CD4-positive, alpha-beta T cell treated with Interleukin-10 for 1 hour (primary cell): ENCODE results near the gene MRPL32.
A peak's percentile ranks its signal among the peaks of the same experiment; 100 is the strongest.
"Not testable (repeated sequence)": the region's sequence is repeated elsewhere in the genome, so short reads cannot be mapped to it uniquely, and the experiment has no call there.

Source experiments
- DNase-seq: peaks from one replicate; pipeline ENCODE4 v3.0.0-alpha.2; 2020

The MRPL32 gene

GRCh38 chr7:42931834-42932651 is at the start of gene MRPL32, which contains the start of gene PSMA2:
TSS of gene MRPL32 (plus strand) at chr7:42932376. CDS start at chr7:42932387, 11 bp downstream.
TSS of gene PSMA2 (minus strand) at chr7:42932174. CDS start at chr7:42932158, 16 bp downstream.
- DNase-seq = peak; percentile 97

DNA sequence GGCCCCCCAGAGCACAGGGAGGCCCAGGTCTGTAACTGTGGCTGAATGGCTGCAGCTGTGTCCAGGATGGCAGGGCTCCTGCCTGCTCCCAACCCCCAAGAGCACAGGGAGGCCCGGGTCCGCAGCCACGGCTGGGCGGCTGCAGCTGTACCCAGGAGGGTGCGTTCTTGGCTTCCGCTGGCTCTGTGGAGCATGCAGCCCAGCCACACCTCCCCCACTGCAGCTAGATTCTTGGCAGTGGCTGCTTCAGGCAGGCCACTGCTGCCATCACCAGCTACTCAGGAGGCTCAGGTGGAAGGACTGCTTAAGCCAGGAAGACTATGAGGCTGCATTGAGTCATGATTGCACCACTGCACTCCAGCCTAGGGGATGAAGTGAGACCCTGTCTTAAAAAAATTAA is 48.2 kb upstream of the MRPL32 start:
- no peak for DNase-seq

DNA sequence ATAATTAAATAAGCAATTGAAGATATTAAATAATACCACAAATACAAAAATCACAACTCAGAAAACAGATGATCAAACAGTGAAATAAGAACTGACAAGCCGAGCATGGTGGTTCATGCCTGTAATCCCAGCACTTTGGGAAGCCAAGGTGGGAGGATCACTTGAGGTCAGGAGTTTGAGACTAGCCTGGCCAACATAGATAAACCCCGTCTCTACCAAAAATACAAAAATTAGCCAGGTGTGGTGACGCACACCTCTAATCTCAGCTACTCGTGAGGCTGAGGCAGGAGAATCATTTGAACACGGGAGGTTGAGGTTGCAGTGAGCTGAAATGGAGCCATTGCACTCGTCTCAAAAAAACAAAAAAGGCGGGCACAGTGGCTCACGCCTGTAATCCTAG is 47.0 kb upstream of the MRPL32 start:
- not testable (repeated sequence) for DNase-seq

DNA sequence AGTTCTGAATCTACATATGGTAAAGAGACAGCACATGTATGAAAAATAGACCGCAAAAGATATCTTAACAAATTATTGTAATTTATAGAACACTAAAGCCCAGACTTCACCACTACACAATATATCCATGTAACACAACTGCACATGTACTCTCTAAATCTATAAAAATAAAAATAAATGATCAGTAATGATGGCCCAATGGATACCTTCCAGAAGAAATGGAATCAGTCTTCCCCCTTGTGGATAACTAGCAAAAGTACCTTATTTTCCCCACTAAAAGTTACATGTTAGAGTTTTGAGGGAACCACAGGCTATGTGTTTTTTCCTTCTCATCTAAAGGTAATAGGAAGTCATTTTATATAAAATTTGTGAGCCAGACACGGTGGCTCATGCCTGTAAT is 46.0 kb upstream of the MRPL32 start:
- DNase-seq = no peak

GRCh38 chr7:42886893-42887505 is 45.2 kb upstream of the MRPL32 start:
- no peak for DNase-seq

DNA sequence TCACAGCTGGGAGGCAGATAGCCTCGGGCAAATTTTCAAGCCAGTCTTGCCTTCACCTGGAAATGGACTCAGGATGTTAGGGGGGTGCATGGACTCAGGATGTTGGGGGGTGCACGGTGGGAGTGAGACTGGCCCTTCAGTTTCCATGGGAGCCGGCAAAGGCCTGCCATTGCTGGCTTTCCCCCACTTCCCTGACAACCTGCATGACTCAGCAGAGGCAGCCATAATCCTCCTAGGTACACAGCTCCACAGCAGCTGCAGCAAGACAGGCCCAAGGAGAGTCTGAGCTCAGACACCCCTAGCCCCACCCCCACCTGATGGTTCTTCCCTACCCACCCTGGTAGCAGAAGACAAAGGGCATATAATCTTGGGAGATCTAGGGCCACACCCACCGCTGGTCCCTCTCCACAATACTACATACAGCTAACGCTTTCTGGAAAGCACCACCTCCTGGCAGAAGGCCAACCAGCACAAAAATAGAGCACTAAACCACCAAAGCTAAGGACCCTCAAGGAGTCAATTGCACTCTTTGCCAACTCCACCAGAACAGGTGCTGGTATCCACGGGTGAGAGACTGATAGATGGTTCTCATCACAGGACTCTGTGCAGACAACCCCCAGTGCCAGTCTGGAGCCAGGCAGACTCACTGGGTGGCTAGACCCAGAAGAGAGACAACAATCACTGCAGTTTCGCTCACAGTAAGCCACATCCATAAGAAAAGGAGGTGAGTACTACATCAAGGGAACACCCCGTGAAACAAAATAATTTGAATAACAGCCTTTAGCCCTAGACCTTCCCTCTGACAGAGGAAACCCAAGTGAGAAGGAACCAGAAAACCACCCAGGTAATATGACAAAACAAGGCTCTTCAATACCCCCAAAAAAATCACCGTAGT is 38.6 kb upstream of the MRPL32 start:
- DNase-seq = no peak

GRCh38 chr7:42900842-42901241 is 31.3 kb upstream of the MRPL32 start:
- no peak for DNase-seq

GRCh38 chr7:42902331-42902730 is 29.8 kb upstream of the MRPL32 start:
- DNase-seq = no peak

DNA sequence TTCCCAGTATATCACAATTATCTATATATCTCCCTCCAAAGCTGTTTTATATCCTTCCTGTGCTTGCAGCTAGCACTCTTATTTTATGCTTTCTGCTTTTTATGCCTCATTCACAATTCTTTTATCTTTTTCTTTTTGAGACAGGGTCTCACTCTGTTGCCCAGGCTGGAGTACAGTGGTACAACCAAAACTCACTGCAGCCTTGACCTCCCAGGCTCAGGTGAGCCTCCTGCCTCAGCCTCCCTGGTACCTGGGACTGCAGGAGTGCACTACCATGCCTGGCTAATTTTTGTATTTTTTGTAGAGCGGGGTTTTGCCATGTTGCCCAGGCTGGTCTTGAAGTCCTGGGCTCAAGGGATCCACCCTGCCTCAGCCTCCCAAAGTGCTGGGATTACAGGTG is 26.0 kb upstream of the MRPL32 start:
- no peak for DNase-seq

GRCh38 chr7:42907316-42907715 is 24.9 kb upstream of the MRPL32 start:
- no peak for DNase-seq

- no peak for DNase-seq
These were observed 21.9 kb upstream of the MRPL32 start for GRCh38 chr7:42910306-42910705.

DNA sequence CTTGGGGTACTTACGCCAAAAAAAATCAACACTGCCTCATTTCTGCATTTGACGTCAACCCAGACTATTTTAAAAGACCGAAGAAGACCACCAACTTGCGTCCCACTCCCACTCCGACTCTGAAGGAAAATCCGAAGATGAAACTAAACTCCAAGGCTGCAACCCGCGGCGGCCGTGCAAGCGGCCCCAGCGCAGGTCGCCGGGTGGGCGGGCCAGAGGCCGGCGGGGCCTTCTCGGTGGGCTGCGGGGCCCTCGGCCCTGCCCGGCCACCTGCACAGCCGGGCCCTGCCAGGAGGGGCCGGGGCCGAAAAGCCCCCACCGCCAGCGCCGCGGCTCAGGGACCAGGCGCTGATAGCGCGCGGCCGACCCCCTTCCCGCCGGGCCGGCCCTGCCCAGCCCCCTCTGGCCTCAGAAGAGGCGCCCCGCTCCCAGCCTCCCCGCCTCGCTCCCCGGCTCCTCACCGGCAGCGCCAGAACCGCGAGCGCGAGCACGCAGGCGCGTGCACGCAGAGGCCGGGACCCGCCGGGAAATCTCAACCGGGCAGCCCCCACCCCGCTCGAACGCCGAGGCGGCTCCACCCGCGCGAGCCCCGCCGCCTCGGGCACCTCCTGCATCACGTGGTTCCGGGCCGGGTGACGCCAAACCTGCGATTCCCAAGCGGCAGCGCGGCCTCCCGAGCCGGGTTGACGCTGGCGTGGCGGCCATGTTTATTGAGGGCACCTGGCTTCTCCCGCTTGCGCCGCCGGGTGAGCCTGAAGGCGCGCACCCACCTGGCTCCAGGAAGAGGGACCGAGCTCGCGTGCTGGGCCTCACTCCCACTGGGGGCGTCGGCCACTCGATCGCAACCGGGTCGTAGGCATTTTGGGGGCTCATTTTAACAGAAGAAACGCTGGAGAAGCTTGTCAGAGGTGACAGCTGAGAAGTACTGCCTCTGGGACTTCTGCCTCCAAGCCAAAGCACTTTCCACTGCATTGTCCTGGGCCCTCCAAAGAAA is 20.4 kb upstream of the MRPL32 start, which contains the start of gene C7orf25:
Gene C7orf25, minus strand, starts transcription at position 617 of the 994 bp plus-strand sequence. CDS start 1,170 bp downstream, outside the sequence.
- DNase-seq = peak; percentile 95

DNA sequence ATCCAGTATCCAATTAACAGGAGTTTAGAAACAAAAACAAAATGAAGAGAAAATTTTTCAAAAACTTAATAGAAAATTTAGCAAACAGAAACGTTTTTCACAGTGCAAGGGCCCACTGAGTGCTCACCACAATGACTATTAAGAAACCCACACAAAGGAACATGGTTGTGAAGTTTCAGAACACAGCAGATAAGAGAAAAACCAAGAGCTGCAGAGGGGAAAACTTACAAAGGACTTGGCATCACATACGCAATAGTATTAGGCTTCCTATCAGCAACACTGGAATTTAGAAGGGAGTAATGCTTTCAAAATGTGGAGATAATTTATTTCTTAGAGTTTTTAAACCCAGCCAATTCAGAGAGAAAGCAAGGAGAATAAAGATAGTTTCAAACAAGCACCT is 18.6 kb upstream of the MRPL32 start:
- no peak for DNase-seq

DNA sequence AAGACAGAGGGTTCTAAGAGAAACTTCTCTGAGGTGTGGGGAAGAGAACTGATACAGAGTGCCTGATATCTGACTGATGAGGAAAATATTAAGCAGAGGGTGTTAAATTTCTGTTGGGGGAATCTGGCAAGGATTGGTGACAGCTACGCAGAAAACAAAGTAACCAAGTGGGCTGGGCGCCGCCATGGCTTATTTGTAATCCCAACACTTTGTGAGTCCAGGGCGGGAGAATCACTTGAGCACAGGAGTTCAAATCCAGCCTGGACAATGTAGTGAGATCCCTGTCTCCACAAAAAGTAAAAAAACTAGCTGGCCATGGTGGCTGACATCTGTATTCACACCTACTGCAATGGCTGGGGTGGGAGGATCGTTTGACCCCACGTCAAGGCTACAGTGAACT is 18.2 kb upstream of the MRPL32 start:
- no peak for DNase-seq

- DNase-seq = no peak
These were observed 17.6 kb upstream of the MRPL32 start for GRCh38 chr7:42914421-42915045.

GRCh38 chr7:42915356-42915755 is 16.8 kb upstream of the MRPL32 start:
- DNase-seq = no peak

DNA sequence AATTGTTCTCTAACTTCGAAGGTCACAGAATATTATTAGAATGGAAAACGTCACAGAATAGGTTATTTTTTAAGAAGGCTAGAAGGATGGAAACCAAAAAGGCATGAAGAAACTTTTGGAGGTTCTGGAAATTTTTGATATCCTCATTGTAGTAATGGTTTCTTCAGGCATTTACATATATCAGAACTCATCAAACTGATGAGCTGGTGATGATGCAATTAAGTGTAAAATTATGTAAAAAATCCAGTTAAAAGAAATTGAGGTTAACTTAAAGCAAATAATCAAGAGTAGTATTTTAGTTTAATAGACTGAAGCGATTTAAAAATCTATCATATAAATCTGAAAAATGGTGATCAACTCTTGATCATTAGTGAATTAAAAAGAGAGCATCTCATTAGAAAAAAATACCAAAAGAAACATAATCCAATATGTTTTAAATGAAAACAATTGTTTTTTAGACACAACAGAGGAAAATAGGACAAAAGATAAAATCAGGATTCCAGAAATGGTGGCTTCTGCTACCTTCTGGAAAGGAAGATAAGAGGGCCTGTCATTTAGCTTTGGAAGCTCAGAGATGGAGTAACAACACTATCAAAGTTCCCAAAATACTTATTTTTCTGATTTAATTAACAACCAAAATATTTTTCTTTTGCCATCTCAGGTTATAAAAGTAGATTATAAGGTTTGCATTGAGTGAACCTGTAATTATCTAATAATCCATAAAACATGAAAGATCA is 10.0 kb upstream of the MRPL32 start:
- DNase-seq = no peak

DNA sequence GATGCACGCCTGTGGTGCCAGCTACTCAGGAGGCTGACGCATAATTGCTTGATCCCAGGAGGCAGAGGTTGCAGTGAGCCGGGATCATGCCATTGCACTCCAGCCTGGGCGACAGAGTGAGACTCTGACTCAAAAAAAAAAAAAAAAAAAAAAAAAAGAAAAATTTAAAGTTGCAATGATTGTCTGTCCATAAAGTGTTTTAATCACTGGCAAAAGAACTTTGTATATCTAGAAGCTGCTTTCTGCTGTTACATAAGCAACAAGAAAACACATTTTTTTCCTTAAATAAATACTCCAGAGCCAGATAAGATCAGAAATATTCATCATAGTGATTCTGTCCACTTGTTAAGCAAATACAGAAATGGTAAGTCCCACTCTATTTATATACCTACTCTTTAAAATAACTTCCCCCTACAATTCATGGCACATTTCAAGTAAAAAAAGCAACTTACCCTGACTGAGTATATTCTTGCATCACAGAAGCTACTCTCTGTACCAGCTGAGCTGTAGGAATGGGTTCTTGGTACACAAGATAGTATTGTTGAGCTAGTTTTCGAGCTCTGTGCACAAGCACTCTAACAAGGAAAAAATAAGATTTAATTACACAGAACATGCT is 7.8 kb upstream of the MRPL32 start:
- DNase-seq = no peak

GRCh38 chr7:42925630-42926029 is 6.5 kb upstream of the MRPL32 start:
- DNase-seq = no peak

DNA sequence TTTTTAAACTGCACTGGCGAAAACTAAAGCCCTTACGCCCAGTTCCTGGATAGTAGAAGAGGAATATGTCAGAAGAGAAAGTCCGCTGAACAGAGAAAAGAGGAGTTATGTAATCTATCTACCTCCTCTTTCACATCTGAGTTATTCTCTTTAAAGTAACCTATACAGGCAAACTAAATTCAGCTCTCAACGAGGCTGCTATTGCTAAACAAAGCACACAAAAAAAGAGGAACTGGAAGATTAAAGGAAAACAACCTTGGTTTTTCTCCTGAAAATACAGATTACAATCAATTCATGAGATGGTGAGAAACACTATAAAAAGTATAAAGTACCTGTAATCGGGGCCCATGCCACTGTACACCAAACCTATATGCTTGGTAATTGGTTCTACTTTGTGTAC is 6.0 kb upstream of the MRPL32 start:
- no peak for DNase-seq
